IPS-11a (cell line): Measurements from ENCODE around the gene MTUS2.

ENCODE experiments used
- H3K4me3 ChIP-seq: one replicate; pipeline ENCODE4 v1.5.1; 2013; ENCODE audit warnings: low read depth, low read length, control low read depth

The MTUS2 gene

GRCh38 chr13:29537736-29538651 is 717.9 kb downstream of the MTUS2 start:
- H3K4me3 ChIP-seq, result no peak overlapping the region

GRCh38 chr13:29538652-29539040 is 718.5 kb downstream of the MTUS2 start:
- H3K4me3 ChIP-seq, result no peak overlapping the region

- no peak overlapping the region for H3K4me3 ChIP-seq
These were observed 719.7 kb downstream of the MTUS2 start for GRCh38 chr13:29539856-29540255.

GRCh38 chr13:29540334-29540733 is 720.2 kb downstream of the MTUS2 start:
- H3K4me3 ChIP-seq, result no peak overlapping the region

GRCh38 chr13:29540799-29541198 is 720.7 kb downstream of the MTUS2 start:
- H3K4me3 ChIP-seq, result no peak overlapping the region

GRCh38 chr13:29541400-29541799 is 721.3 kb downstream of the MTUS2 start:
- no peak overlapping the region for H3K4me3 ChIP-seq

GRCh38 chr13:29542381-29542780 is 722.2 kb downstream of the MTUS2 start:
- H3K4me3 ChIP-seq, result no peak overlapping the region

GRCh38 chr13:29543230-29544215 is 723.4 kb downstream of the MTUS2 start:
- H3K4me3 ChIP-seq, result no peak overlapping the region

GRCh38 chr13:29545988-29546387 is 725.8 kb downstream of the MTUS2 start:
- no peak overlapping the region for H3K4me3 ChIP-seq

GRCh38 chr13:29546662-29547061 is 726.5 kb downstream of the MTUS2 start:
- no peak overlapping the region for H3K4me3 ChIP-seq

GRCh38 chr13:29547153-29547552 is 727.0 kb downstream of the MTUS2 start:
- no peak overlapping the region for H3K4me3 ChIP-seq

- H3K4me3 ChIP-seq, result no peak overlapping the region
These were observed 728.6 kb downstream of the MTUS2 start for GRCh38 chr13:29548722-29549121.

- H3K4me3 ChIP-seq, result no peak overlapping the region
These were observed 730.4 kb downstream of the MTUS2 start for GRCh38 chr13:29550430-29550988.

- no peak overlapping the region for H3K4me3 ChIP-seq
These were observed 731.1 kb downstream of the MTUS2 start for GRCh38 chr13:29551214-29551613.
